GM18858 (cell line): ENCODE results near the gene NRP1.

ENCODE experiments used
- ATAC-seq: cut with Tn5 transposase; IDR thresholded peaks from one replicate; pipeline ENCODE4 v1.9.1; 2021; ENCODE audit not compliant: unreplicated experiment

Gene NRP1

DNA sequence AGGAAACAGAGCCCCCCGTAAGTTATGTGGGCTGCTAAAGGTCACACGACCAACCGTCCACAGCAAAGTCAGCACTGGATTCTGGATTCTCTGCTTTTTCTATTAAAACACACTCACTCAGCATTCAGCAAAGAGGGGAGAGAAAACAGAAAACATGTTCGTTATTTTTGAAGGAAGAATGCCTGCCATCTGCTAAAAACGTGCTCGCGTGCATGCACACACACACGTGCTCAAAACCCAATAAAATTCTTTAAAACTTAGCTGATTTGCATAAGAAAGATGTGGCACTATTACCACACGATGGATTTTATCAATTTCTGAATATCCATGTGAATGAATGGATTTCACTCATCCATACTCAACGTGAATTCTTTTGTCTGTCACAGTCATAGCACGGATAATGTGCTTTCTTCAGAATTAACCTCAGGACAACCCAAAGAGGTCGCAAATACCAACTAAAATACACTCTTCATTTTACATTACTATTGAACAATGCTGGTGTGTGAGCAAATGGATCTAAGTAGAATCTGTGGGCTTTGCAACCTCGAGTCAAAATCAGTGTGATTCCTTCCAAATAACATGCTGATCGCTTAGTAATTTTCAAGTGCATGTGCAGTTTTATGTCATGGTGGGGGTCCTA, 40.8 kb downstream of the NRP1 start:
- ATAC-seq, result no peak

DNA sequence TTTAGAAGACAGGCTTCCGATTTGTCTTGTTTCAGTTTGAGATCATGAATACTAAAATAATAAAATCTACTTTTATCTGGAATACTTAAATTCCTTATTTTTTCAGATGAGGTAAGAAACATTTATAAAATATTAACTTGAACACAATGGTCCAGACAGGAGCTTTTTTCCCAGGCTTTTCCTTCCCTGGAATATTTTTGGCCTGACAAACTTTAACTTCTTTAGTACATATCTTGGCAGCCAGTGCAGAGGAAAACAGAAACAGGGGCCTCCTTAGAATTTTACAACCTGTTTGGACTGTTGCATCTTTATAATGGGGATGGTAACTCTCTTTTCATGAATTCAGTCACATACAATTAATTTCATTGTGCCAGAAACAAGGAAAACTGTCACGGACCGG, 41.4 kb downstream of the NRP1 start:
- no peak for ATAC-seq

DNA sequence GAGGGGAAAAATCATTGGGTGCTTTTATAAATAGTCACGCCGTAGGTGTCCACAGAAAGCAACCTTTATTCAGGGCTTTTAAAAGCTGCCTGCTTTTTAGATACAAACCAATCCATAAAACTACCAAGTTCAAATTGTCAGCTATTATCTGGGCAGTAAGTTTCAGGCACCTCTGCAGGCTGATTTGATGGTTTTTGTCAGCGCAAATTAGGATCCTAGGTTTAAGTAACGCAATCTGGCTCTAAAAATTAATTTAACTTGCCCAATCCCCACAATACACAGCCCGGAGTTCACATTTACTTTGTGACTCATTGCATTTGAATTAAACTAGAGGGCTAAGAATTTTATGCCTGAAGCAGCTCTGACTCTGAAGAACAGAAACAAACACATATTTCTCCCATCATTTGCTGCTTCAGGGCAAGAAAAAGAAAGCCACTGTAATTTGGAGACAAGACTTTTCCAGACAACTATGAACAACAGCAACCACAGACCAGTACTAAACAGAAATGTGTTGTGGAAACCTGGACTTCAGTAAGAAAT, 43.3 kb downstream of the NRP1 start:
- ATAC-seq, result no peak

GRCh38 chr10:33290321-33291052, 44.0 kb downstream of the NRP1 start:
- no peak for ATAC-seq

DNA sequence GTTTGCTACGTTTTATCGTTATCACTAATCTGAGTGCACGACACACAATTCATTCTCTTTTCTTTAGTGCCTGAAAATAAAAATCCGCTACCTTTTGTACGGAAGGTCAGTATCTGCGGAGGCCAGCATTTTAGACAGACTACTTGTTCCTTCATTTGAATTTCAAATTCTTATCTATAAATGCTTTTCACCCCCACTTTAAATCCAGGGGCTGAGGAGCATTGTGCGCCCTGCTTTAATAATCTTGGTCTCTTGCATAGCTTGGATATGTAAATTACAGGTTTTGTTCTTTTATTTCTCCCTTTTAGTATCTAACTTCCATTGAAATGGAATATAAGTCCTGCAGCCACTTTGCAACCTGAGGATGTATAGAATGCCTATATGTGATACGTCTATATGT, 44.7 kb downstream of the NRP1 start:
- no peak for ATAC-seq

DNA sequence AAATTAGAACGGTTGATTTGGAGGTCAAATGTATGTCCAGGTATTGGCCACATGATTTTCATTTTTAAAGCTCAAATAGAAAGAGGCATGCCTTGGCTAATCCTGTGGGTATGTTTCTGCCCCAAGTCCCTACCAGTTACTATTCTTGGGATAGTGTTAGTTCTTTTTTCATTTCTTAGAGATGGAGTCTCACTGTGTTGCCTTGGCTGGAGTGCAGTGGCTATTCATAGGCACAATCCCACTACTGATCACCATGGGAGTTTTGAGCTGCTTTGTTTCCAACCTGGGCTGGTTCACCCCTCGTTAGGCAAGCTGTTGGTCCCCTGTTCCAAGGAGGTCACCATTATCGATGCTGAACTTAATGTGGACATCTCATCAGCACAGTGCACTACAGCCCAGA, 46.3 kb downstream of the NRP1 start:
- no peak for ATAC-seq

DNA sequence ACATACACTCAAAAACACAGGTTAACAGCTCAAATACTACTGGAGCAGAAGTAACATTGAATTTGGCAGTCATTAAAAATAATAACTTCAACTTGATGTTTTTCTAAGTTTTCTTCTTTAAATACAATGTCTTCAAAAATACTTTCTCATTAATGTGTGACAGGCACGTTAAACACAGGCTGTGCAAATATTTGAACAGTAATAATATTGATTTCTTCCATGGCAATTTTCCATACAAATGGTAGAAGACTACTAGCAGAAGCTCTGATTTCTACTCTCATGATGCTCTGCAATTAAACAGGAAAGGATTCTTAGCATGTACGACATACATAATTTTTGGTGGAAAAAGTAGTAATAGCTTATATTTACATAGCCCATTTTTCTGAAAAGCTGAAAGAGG, 47.4 kb downstream of the NRP1 start:
- no peak for ATAC-seq

- ATAC-seq, result no peak
These were observed 48.1 kb downstream of the NRP1 start for GRCh38 chr10:33286157-33286934.

DNA sequence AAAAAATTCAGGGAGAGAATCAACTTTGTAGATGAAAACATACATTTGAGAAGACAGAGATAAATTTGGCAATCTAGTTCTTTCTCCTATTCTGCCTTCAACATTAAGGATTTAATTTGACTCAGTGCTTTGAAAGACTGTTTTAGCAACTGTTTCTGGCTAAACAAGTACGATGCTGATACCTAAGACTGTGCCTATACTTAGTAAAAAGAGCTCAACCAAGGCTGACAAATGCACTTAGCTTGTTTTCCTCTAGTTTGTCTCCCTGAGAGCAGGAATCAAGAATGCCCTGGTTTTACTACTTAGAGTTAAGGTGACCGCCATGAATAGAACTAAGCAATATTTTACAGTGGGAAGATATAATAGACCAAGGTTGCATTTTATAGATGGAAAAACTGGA, 49.5 kb downstream of the NRP1 start:
- no peak for ATAC-seq

DNA sequence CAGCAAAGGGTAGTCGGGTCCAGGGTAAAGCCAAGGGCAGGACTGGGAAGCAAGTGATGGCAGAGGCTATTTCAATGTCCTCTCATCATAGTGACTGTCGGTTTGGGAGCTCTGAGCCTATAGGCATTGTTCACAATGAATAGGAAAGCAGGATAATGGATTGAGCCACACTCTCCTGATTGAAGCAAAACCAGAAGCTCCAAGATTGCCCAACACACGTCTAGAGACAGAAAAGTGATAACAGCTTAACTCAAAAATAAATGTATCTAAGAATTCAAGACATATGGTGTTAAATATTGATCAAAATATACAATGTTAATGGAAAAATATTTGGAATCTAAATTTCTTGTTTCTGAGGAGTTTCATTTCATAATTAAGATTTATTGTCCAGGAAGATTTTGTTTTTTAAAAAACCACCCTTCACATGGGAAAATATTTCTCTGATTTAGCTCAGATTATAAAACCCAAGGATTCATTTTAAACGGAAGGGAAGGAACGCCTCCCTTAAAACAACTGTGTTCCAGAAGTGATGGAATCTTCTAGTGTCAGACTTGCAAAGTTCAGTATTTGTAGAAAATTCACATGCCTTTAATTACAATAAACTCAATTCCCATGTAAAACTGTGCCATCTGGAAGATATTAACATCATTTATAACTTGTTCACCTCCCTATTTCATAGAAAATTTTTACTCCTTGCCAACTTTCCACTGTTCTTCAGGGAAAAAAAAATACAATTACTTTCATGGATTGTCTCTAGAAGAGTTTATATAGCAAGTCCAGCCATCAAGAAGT, 54.5 kb downstream of the NRP1 start:
- ATAC-seq, result no peak

DNA sequence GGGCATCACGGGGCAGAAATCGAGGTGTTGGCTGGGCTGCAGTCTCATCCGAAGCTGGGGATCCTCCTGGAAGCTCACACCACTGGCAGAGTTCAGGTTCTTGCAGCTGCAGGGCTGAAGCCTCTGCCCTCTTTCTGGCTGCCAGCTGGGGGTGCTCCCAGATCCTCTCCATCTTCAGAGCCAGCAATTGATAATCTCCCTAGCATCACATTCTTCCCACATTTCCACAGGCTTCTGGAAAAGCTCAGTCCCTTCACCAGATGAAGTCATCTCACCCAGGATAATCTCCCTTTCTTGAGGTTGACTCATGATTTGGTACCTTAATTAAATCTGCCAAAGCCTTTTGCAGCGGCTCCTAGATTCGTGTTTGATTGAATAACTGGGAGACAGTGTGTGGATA, 55.2 kb downstream of the NRP1 start:
- ATAC-seq, result no peak

GRCh38 chr10:33278198-33278597, 56.3 kb downstream of the NRP1 start:
- ATAC-seq, result no peak

DNA sequence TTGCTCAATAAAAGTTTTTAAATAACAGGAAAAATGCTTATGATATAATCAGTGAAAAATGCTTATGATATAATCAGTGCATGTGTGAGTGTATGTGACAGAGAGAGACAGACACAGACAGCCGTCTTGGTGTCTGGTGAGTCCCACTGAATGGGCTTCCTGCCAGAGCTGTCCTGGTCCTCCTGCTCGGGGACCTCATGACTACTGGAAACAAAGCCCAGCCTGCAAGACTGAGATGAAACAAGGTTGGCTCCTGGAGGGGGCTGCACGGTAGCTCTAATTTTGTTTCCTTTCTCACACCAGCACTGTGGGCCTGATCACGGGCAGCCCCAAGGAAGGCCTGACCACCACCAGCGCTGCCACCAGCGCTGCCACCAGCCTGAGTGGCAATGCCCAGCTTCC, 57.3 kb downstream of the NRP1 start:
- no peak for ATAC-seq

GRCh38 chr10:33276282-33276923, 58.1 kb downstream of the NRP1 start:
- no peak for ATAC-seq

DNA sequence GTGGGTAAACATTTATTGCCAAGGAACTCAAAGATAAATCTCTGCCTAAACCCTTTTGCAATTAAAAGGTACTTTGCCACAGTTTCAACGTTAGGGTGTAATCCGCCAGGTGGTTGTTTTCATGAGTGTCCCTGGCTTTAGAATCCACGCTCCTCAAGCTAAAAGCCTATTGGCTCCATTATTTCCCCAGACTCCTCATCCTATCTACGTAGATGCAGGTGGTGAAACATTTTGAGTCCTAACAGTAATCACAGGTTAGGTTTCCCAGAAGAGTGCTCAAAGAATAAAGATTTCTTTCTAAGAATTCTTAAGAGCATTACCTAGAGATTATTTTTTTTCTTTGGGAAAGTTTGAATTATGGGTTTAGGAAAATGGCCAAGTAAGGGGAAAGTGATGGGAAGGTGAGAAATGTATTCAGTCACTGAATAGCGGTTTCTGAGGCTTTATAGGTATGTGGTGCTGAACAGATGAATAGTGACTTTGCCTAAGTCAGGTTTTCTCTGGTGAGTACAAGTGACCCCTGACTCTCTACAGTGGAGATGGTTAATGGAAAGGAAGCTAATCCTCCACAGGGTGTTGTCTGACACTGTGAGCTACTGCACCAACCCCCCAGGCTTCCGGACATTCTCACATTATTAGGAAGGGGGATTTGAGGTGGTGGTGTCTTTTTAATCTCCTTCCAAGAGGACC, 60.2 kb downstream of the NRP1 start:
- no peak for ATAC-seq

DNA sequence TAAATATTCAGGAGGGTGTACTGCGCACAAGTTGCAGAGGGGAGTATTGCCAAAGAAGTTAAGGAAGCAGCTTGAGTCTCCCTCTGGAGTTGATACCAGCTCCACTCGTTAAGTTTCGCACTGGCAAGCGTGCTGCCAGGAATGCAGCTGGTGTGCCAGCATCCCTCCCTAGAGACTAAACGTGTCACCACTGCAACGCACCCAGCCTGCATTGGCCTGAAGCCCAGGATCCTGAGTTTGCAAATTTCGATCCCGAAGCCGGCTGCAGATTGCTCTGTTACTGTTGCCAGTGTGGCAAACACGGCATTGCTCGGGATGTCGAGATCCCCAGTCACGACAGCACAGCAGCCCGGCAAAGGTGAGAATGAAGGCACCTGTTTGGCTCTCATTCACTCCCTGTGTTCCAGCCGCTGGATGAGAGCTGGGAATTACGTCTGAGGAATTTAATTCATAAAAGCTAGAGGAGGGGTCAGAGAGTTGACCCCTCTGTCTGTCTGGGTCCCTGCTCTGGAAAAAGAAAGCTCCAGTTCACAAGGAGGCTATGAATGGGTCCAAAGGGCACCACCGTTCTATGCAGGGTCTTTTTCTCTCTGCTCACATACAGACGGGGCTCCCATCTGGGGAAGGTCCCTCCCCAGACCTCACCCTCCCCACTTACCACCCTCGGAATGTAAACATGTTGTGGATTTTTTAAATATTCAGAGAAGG, 61.0 kb downstream of the NRP1 start:
- no peak for ATAC-seq

DNA sequence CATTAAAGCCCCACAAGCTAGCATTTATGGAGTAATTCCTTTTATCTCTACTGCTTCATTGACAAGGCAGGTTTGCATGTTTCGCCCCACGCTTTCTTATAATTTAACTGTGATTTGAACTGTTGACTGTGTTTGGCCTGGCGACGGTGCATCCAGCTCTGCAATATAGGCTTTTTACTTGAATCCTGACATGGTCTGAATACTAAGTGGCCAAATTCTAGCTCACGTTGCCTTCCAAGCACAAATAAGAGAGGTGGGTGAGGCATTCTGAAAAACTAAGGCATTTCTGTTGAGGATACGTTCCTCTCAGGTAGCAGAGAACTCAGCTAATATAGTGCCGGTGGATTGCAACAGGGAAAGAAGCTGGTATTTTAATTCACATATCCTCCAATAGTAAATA, 61.8 kb downstream of the NRP1 start:
- ATAC-seq, result no peak

GRCh38 chr10:33271969-33272583, 62.4 kb downstream of the NRP1 start:
- ATAC-seq, result no peak

DNA sequence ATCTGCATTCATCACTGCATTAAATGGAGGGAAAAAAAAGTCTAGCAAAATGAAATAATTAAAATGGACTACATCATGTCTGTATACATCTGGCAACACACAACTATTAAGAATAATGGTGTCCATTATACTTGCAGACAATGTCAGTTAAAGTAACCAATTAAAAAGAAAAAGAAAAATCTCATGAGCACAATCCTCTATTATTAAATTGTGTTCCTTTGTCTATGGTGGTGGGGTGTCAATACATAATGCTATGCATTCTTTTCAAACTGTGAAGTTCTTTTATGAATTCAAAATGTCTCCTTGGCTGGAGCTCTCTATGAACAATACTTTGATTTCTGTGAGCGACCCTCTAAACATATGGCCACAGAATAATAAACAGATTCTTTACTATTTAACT, 63.5 kb downstream of the NRP1 start:
- ATAC-seq, result no peak
